Mesenchymal stem cell (in vitro differentiated cells and primary cell): ENCODE results near the gene MEG3.
A peak's percentile ranks its signal among the peaks of the same experiment; 100 is the strongest.

Experiments used
- DNase-seq: peaks from one replicate; pipeline ENCODE4 v3.0.0-alpha.2; 2013
- H2AFZ ChIP-seq: one replicate; pipeline ENCODE4 v1.6.1; 2013; ENCODE audit warnings: low read depth, mild to moderate bottlenecking, control low read depth, inconsistent platforms, low read length, moderate library complexity
- H2AK5ac ChIP-seq: 2 replicates; pipeline ENCODE4 v1.6.1; 2013; ENCODE audit warnings: low read length, moderate library complexity, mild to moderate bottlenecking, inconsistent platforms; ENCODE audit not compliant: severe bottlenecking
- H2BK120ac ChIP-seq: one replicate; pipeline ENCODE4 v1.6.1; 2013; ENCODE audit warnings: low read depth, mild to moderate bottlenecking, inconsistent platforms, low read length, moderate library complexity
- H2BK12ac ChIP-seq, 2 experiments: one replicate each; pipeline ENCODE4 v1.6.1; 2013; ENCODE audit warnings: inconsistent platforms in 2 of 2, low read length in 2 of 2, mild to moderate bottlenecking in 2 of 2, moderate library complexity in 2 of 2, control low read depth in 1 of 2
- H2BK15ac ChIP-seq: one replicate; pipeline ENCODE4 v1.6.1; 2013; ENCODE audit warnings: mild to moderate bottlenecking, low read depth, inconsistent platforms; ENCODE audit not compliant: poor library complexity, severe bottlenecking
- H2BK5ac ChIP-seq: 2 replicates; pipeline ENCODE4 v1.6.1; 2013; ENCODE audit warnings: low read depth, mild to moderate bottlenecking, low read length, control low read depth, inconsistent platforms; ENCODE audit not compliant: poor library complexity, severe bottlenecking
- H3K14ac ChIP-seq, 2 experiments: one replicate each; pipeline ENCODE4 v1.6.1; 2013; ENCODE audit warnings: inconsistent platforms in 2 of 2, low read length in 2 of 2, control low read depth in 1 of 2, mild to moderate bottlenecking in 1 of 2, moderate library complexity in 1 of 2
- H3K18ac ChIP-seq, 2 experiments: one replicate each; pipeline ENCODE4 v1.6.1; 2013; ENCODE audit warnings: inconsistent platforms in 2 of 2, low read length in 2 of 2, control low read depth in 1 of 2, low read depth in 1 of 2, mild to moderate bottlenecking in 1 of 2
- H3K23ac ChIP-seq, 2 experiments: one replicate each; pipeline ENCODE4 v1.6.1; 2013; ENCODE audit warnings: inconsistent platforms in 2 of 2, low read length in 2 of 2, mild to moderate bottlenecking in 2 of 2, moderate library complexity in 2 of 2, control low read depth in 1 of 2
- H3K27ac ChIP-seq: 2 replicates; pipeline ENCODE4 v1.5.1; 2013; ENCODE audit warnings: mild to moderate bottlenecking, moderate library complexity, low read length, control low read depth, inconsistent platforms; ENCODE audit not compliant: poor library complexity, severe bottlenecking
- H3K27me3 ChIP-seq, 2 experiments: 2 replicates each; pipeline versions ENCODE4 v1.6.1 to v1.7.0; 2013; ENCODE audit warnings: low read length in 2 of 2, mild to moderate bottlenecking in 2 of 2, moderate library complexity in 2 of 2, control low read depth in 1 of 2, inconsistent platforms in 1 of 2; ENCODE audit not compliant: control insufficient read depth in 1 of 2, insufficient read depth in 1 of 2
- H3K36me3 ChIP-seq, 2 experiments: 2 replicates each; pipeline versions ENCODE4 v1.6.1 to v1.7.0; 2013; ENCODE audit warnings: low read length in 2 of 2, control low read depth in 1 of 2, inconsistent platforms in 1 of 2, low read depth in 1 of 2, mild to moderate bottlenecking in 1 of 2; ENCODE audit not compliant: insufficient read depth in 2 of 2, control insufficient read depth in 1 of 2
- H3K4ac ChIP-seq, 2 experiments: one replicate each; pipeline ENCODE4 v1.6.1; 2013; ENCODE audit warnings: inconsistent platforms in 2 of 2, low read length in 2 of 2, mild to moderate bottlenecking in 2 of 2, moderate library complexity in 2 of 2, control low read depth in 1 of 2, low read depth in 1 of 2
- H3K4me1 ChIP-seq: 2 replicates; pipeline ENCODE4 v1.6.1; 2013; ENCODE audit warnings: low read depth, low read length, control low read depth; ENCODE audit not compliant: control insufficient read depth, insufficient read depth
- H3K4me2 ChIP-seq: 2 replicates; pipeline ENCODE4 v1.6.1; 2013; ENCODE audit warnings: low read length, mild to moderate bottlenecking, inconsistent platforms; ENCODE audit not compliant: poor library complexity, severe bottlenecking
- H3K4me3 ChIP-seq, 2 experiments: 2 replicates each; pipeline versions ENCODE4 v1.5.1 to v1.7.0; 2013; ENCODE audit warnings: low read length in 2 of 2, mild to moderate bottlenecking in 2 of 2, control low read depth in 1 of 2, low read depth in 1 of 2; ENCODE audit not compliant: insufficient read depth in 1 of 2
- H3K79me1 ChIP-seq: replicated peaks from 2 replicates; pipeline ENCODE4 v1.6.1; 2013; ENCODE audit warnings: mild to moderate bottlenecking, control low read depth, low read length, inconsistent platforms; ENCODE audit not compliant: poor library complexity, severe bottlenecking
- H3K9ac ChIP-seq: 2 replicates; pipeline ENCODE4 v1.7.0; 2013; ENCODE audit warnings: mild to moderate bottlenecking, low read length, moderate library complexity
- H3K9me3 ChIP-seq: 2 replicates; pipeline ENCODE4 v1.7.0; 2013; ENCODE audit warnings: mild to moderate bottlenecking, low read length; ENCODE audit not compliant: control insufficient read depth
- H4K8ac ChIP-seq: one replicate; pipeline ENCODE4 v1.6.1; 2013; ENCODE audit warnings: inconsistent platforms, mild to moderate bottlenecking, low read length, moderate library complexity
- H4K91ac ChIP-seq: one replicate; pipeline ENCODE4 v1.6.1; 2013; ENCODE audit warnings: mild to moderate bottlenecking, low read length, inconsistent platforms
- WGBS: methylation state at CpG from one replicate; pipeline ENCODE4 v1.1.7; 2013; ENCODE audit warnings: mixed read lengths; 5-methylcytosine and 5-hydroxymethylcytosine counted together

The MEG3 gene

GRCh38 chr14:100882026-100882967 is 56.4 kb downstream of the MEG3 start:
- Histone ChIP-seq H2AK5ac (no peak overlapping the region), H3K79me1 (no peaks in the 10 kb centered on the region), H4K91ac (no peak overlapping the region), H3K9ac (no peak overlapping the region), H3K36me3 (peaks cover 0 to 71% of the 10 kb centered on the region in 2 experiments), H2BK5ac (no peak overlapping the region), H3K27me3 (peaks cover 4 to 5% of the 10 kb centered on the region in 2 experiments), H3K23ac (no peak overlapping the region), H3K4me1 (no peaks in the 10 kb centered on the region), H3K18ac (no peak overlapping the region), H3K14ac (no peak overlapping the region), H3K4ac (no peak overlapping the region), H4K8ac (no peak overlapping the region), H3K9me3 (no peaks in the 10 kb centered on the region), H2AFZ (no peak overlapping the region), H2BK120ac (no peak overlapping the region), H3K4me3 (no peak overlapping the region), H2BK15ac (no peak overlapping the region), H3K27ac (no peak overlapping the region), H2BK12ac (no peak overlapping the region), H3K4me2 (no peak overlapping the region)
- WGBS, result 94% methylated on average over 49 of the region's 49 CpGs
- DNase-seq, result no peak

GRCh38 chr14:100882991-100883788 is 57.3 kb downstream of the MEG3 start:
- H3K23ac ChIP-seq, result no peak overlapping the region

GRCh38 chr14:100883789-100884101 is 57.8 kb downstream of the MEG3 start:
- no peak for DNase-seq
- Histone ChIP-seq H3K18ac (no peak overlapping the region), H3K79me1 (no peaks in the 10 kb centered on the region), H2BK12ac (no peak overlapping the region), H3K9me3 (no peaks in the 10 kb centered on the region), H2BK15ac (no peak overlapping the region), H2BK5ac (no peak overlapping the region), H4K8ac (no peak overlapping the region), H3K4me3 (no peak overlapping the region), H3K4ac (no peak overlapping the region), H3K27me3 (peaks cover 4 to 5% of the 10 kb centered on the region in 2 experiments), H3K27ac (no peak overlapping the region), H3K36me3 (peaks cover 0 to 71% of the 10 kb centered on the region in 2 experiments), H3K4me1 (no peaks in the 10 kb centered on the region), H2BK120ac (no peak overlapping the region), H3K4me2 (no peak overlapping the region), H3K23ac (no peak overlapping the region), H4K91ac (no peak overlapping the region), H3K9ac (no peak overlapping the region), H3K14ac (no peak overlapping the region), H2AK5ac (no peak overlapping the region), H2AFZ (no peak overlapping the region)
- 95% methylated on average over 11 of the region's 11 CpGs for WGBS

More at GRCh38 chr14:100882991-100883788, 57.3 kb downstream of the MEG3 start:
- Histone ChIP-seq H3K18ac (no peak overlapping the region), H3K79me1 (no peaks in the 10 kb centered on the region), H2AFZ (no peak overlapping the region), H3K4me3 (no peak overlapping the region), H3K9me3 (no peaks in the 10 kb centered on the region), H2BK15ac (no peak overlapping the region), H4K8ac (no peak overlapping the region), H3K9ac (no peak overlapping the region), H4K91ac (no peak overlapping the region), H2BK5ac (no peak overlapping the region), H3K4me2 (no peak overlapping the region), H2AK5ac (no peak overlapping the region), H3K4ac (no peak overlapping the region), H3K14ac (peak overlapping the region in 1 of 2 experiments; percentile 46), H2BK120ac (no peak overlapping the region), H3K36me3 (peaks cover 0 to 71% of the 10 kb centered on the region in 2 experiments), H3K27ac (no peak overlapping the region), H3K27me3 (peaks cover 4 to 5% of the 10 kb centered on the region in 2 experiments), H3K4me1 (no peaks in the 10 kb centered on the region), H2BK12ac (no peak overlapping the region)
- DNase-seq, result no peak
- WGBS, result 94% methylated on average over 46 of the region's 46 CpGs

DNA sequence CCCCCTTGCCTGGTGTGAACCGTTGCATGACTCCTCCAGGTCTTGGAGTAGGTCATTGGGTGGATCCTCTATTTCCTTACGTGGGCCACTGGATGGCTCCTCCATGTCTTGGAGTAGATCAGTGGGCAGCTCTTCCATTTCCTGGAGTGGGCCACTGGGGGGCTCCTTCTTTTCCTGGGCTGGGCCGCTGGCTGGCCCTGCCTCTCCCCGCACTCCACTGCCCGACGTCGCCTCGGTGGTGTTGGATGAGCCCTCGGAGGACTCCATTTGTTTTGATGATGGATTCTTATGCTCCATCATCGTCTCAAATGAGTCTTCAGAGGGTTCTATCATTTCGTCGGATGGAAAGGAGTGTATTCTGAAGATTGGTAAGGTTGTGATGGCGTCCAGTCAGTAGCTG is 58.5 kb downstream of the MEG3 start:
- no peak for DNase-seq
- Histone ChIP-seq H2BK5ac (no peak overlapping the region), H2AK5ac (no peak overlapping the region), H2AFZ (no peak overlapping the region), H2BK12ac (no peak overlapping the region), H3K79me1 (no peaks in the 10 kb centered on the region), H3K27me3 (peaks cover 4 to 5% of the 10 kb centered on the region in 2 experiments), H3K14ac (no peak overlapping the region), H4K8ac (no peak overlapping the region), H3K9me3 (no peaks in the 10 kb centered on the region), H2BK15ac (no peak overlapping the region), H3K4me1 (no peaks in the 10 kb centered on the region), H3K23ac (no peak overlapping the region), H2BK120ac (no peak overlapping the region), H3K4me3 (no peak overlapping the region), H4K91ac (no peak overlapping the region), H3K4ac (no peak overlapping the region), H3K36me3 (peaks cover 0 to 77% of the 10 kb centered on the region in 2 experiments), H3K4me2 (no peak overlapping the region), H3K9ac (no peak overlapping the region), H3K27ac (no peak overlapping the region), H3K18ac (no peak overlapping the region)
- 91% methylated on average over 13 of the region's 13 CpGs for WGBS
